ENCODE data around the gene HRH4. TPM values are rescaled to one million over a fixed set of nuclear protein-coding genes. Genes with fewer than 3 reads are reported as not detected.

Gene HRH4
- total RNA-seq, 2 experiments from 2014 or later: not detected

GRCh38 chr18:24518596-24518995 lies 58.2 kb downstream of the HRH4 start:
- Histone ChIP-seq H3K9me3 (ENCODE audit: low read length) (no peaks in the 10 kb centered on the region), H3K4me1 (ENCODE audit: insufficient read depth, low read length, poor library complexity, severe bottlenecking) (no peaks in the 10 kb centered on the region), H3K27ac (ENCODE audit: low read depth, low read length, poor library complexity, severe bottlenecking) (no peak overlapping the region), H3K36me3 (ENCODE audit: insufficient read depth, low read length) (no peaks in the 10 kb centered on the region), H2AFZ (ENCODE audit: low read length) (no peak overlapping the region), H3K79me2 (ENCODE audit: insufficient read depth, low read depth, low read length) (no peaks in the 10 kb centered on the region), H4K20me1 (ENCODE audit: insufficient read depth, low read length) (no peaks in the 10 kb centered on the region), H3K4me2 (ENCODE audit: low read length) (no peak overlapping the region), H3K4me3 (ENCODE audit: low read depth, low read length, poor library complexity, severe bottlenecking) (no peak overlapping the region), H3K9me2 (ENCODE audit: insufficient read depth, low read length) (no peaks in the 10 kb centered on the region)
- DNase-seq (ENCODE audit: low spot score): no peak
- POLR2A ChIA-PET: no interaction called here
- intact Hi-C loops (cut with micrococcal nuclease; ENCODE audit: unreplicated experiment): loop anchor here (10.0 kb wide), 1 partner anchor 46 kb away; no protein-coding TSS in a partner anchor
- no peak for TF ChIP-seq EZH2phosphoT487 (IDR thresholded peaks at IDR 0.05; ENCODE audit: borderline replicate concordance, low read depth, low read length)
- no peak for TF ChIP-seq CTCF (conservative IDR thresholded peaks at IDR 0.05; ENCODE audit: low read length)
- BruUV-seq (replicated peaks): no TSS peak
- CTCF ChIA-PET (ENCODE audit: unreplicated experiment): no interaction called here

Small RNA genes within 50 kb of the gene (small RNA-seq; reads per million reads assigned to genes)
- not detected for gene RF00019

Other genes with a start within 250 kb of the HRH4 start
- 0.06 and 1.4 TPM in 2 replicates for gene OSBPL1A, start 62.8 kb upstream of the HRH4 start, total RNA-seq (2014; rRNA removed; shearing (Covaris generic))
- 0.59 and 0.65 TPM in 2 replicates for gene OSBPL1A, start 62.8 kb upstream of the HRH4 start, total RNA-seq (2022)
- not detected in 2 replicates for gene IMPACT, start 34.0 kb upstream of the HRH4 start, total RNA-seq (2014; rRNA removed; shearing (Covaris generic))
- not detected in 2 replicates for gene IMPACT, start 34.0 kb upstream of the HRH4 start, total RNA-seq (2022)

Measured in OCI-LY7 (cell line).